PC-9 (cell line): ENCODE measurements around the gene AGTPBP1. TPM values are rescaled to one million over a fixed set of nuclear protein-coding genes. Genes with fewer than 3 reads are reported as not detected.

Source experiments
- BruUV-seq: library from RNA; stranded (reverse); fragments of 400-500 nt; replicated peaks from 2 replicates; lab custom pipeline; 2021; lab: Mats Ljungman, UMichigan
- CTCF ChIA-PET: fragments of 300-600 bp; sonication (Branson Sonifier 250); formaldehyde crosslinking; loops from one replicate; lab custom pipeline; 2022; ENCODE audit warnings: antibody characterized with exemption; lab: Charles Lee
- POLR2A ChIA-PET: fragments of 300-600 bp; sonication (Branson Sonifier 250); formaldehyde crosslinking; loops from one replicate; lab custom pipeline; 2022; ENCODE audit warnings: antibody characterized with exemption; ENCODE audit not compliant: unreplicated experiment; lab: Charles Lee
- DNase-seq, 2 experiments: peaks; one replicate each; pipeline versions ENCODE4 v3.0.0 to v3.0.0-alpha.2; 2015 to 2022; ENCODE audit warnings: mixed read lengths in 1 of 2
- H2AFZ ChIP-seq: fragments of 200-600 bp; sonication (generic); 2 replicates; pipeline ENCODE4 v1.8.1; 2017; ENCODE audit warnings: antibody characterized with exemption
- H3F3A ChIP-seq: fragments of 200-600 bp; sonication (generic); 2 replicates; pipeline ENCODE4 v1.8.1; 2017; ENCODE audit warnings: antibody characterized with exemption, mild to moderate bottlenecking, low read depth; ENCODE audit not compliant: insufficient read depth
- H3K27ac ChIP-seq: fragments of 200-600 bp; sonication (generic); 2 replicates; pipeline ENCODE4 v1.6.1; 2016; ENCODE audit warnings: mixed run types
- H3K27me3 ChIP-seq: fragments of 200-600 bp; sonication (generic); 2 replicates; pipeline ENCODE4 v1.6.1; 2016; ENCODE audit warnings: low read depth, mixed run types; ENCODE audit not compliant: insufficient read depth
- H3K36me3 ChIP-seq: fragments of 200-600 bp; sonication (generic); 2 replicates; pipeline ENCODE4 v1.6.1; 2016; ENCODE audit warnings: low read depth, mixed run types
- H3K4me1 ChIP-seq: fragments of 200-600 bp; sonication (generic); replicated peaks from 2 replicates; pipeline ENCODE4 v1.6.1; 2016; ENCODE audit warnings: mixed run types; ENCODE audit not compliant: insufficient read depth
- H3K4me2 ChIP-seq: fragments of 200-600 bp; sonication (generic); 2 replicates; pipeline ENCODE4 v1.6.1; 2017; ENCODE audit warnings: mixed run types
- H3K4me3 ChIP-seq: fragments of 200-600 bp; sonication (generic); 2 replicates; pipeline ENCODE4 v1.6.1; 2016; ENCODE audit warnings: mixed run types
- H3K79me2 ChIP-seq: fragments of 200-600 bp; sonication (generic); 2 replicates; pipeline ENCODE4 v1.6.1; 2017; ENCODE audit warnings: low read depth, mixed run types
- H3K9me2 ChIP-seq: fragments of 200-600 bp; sonication (generic); 2 replicates; pipeline ENCODE4 v1.8.1; 2017; ENCODE audit warnings: mild to moderate bottlenecking; ENCODE audit not compliant: insufficient read depth
- H3K9me3 ChIP-seq: fragments of 200-600 bp; sonication (generic); 2 replicates; pipeline ENCODE4 v1.8.1; 2016; ENCODE audit warnings: low read depth; ENCODE audit not compliant: insufficient read depth
- H4K20me1 ChIP-seq: fragments of 200-600 bp; sonication (generic); 2 replicates; pipeline ENCODE4 v1.8.1; 2017; ENCODE audit not compliant: insufficient read depth
- CTCF ChIP-seq: fragments of 200-600 bp; sonication (generic); conservative IDR thresholded peaks from 2 replicates; pipeline ENCODE4 v1.6.1; 2017; ENCODE audit warnings: mixed run types, antibody characterized with exemption, mild to moderate bottlenecking, moderate library complexity
- EZH2 ChIP-seq: fragments of 200-600 bp; sonication (generic); IDR thresholded peaks from 2 replicates; pipeline ENCODE4 v1.8.0; 2017; ENCODE audit warnings: antibody characterized with exemption, low read depth
- intact Hi-C: fragments of 100-400 bp; cut with micrococcal nuclease; formaldehyde crosslinking; loops from one replicate; pipeline ENCODE4 v1.10.0; 2022; ENCODE audit not compliant: unreplicated experiment
- total RNA-seq: library from RNA; stranded (reverse); gene quantifications from 2 replicates; pipeline ENCODE4 v1.2.3, GENCODE V29; 2021

AGTPBP1 gene
- total RNA-seq, 1 experiment from 2014 or later = 19.8 TPM

DNA sequence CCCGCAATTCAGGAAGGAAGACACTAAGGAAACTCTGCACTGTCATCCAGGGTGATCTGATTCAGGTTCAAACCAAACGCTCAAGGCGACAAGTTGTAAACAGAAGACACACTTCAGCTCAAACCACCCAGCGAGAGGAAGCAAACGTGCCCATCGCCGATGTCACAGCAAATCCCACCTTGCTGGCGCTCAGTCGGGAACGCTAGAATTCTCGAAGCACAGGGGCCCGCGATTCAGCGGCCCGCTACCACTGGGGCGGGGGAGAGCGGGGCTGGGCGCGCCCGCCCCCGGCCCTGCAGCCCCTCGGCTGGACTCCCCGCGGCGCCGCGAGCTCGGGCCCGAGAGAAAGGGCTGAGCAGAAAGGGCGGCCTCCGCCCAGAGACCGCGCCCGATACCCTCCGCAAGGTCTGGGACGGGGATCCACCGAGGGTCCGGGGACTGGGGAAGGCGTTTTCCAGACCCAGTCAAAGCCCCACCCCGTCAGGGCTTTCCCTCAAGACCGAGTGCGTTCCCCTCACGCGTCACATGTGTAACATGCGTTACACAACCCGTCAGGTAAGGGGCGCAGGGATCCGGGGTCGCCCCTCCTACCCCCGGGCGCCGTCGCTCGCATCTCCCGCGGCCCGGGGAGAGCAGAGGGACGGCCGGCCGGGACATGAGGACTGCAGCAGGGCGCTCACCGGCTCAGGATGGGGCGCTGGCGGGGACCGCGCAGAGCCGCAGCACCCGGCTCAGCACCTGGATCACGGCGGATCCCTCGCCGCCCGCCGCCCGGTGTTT, 469 bp downstream of the AGTPBP1 start:
- no peaks in the 10 kb centered on the region for H3K36me3 ChIP-seq
- no peaks in the 10 kb centered on the region for H4K20me1 ChIP-seq
- H2AFZ ChIP-seq = peak overlapping the region; percentile 96
- no peak for TF ChIP-seq CTCF
- TF ChIP-seq EZH2 = no peak
- no peaks in the 10 kb centered on the region for H3K9me2 ChIP-seq
- ChIA-PET CTCF (no interaction called here), POLR2A (no interaction called here)
- peak overlapping the region; percentile 87 for H3K4me2 ChIP-seq
- peak in 1 of 2 experiments; percentile 22 for DNase-seq
- BruUV-seq = TSS peak; percentile 35
- H3K79me2 ChIP-seq = peaks cover 5% of the 10 kb centered on the region
- H3K9me3 ChIP-seq = no peaks in the 10 kb centered on the region
- H3K27ac ChIP-seq = no peak overlapping the region
- H3K4me1 ChIP-seq = peaks cover 31% of the 10 kb centered on the region
- peak overlapping the region; percentile 92 for H3K4me3 ChIP-seq
- H3K27me3 ChIP-seq = peaks cover 23% of the 10 kb centered on the region
- intact Hi-C loops = loop anchor here (5.0 kb wide), 1 partner anchor 196 kb away; no protein-coding TSS in a partner anchor
- H3F3A ChIP-seq = peaks cover 24% of the 10 kb centered on the region; the same call in 1 of the 2 replicates

DNA sequence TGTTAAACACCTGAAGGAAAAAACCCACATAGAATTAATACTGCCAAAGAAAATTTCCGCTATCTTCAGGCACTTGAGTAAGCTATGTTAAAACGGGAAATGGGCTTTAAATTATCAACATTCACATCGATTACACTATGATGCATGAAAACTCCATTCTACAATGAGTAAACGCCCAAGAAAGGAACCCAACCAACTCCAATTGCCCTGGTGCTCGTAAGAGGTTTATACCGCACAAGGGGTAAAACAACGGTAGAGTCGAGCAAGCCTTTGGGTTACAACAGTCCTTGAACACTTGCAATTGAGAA, 1.0 kb downstream of the AGTPBP1 start:
- Histone ChIP-seq H3K4me3 (peak overlapping the region; percentile 92), H3K79me2 (peaks cover 5% of the 10 kb centered on the region), H3K9me3 (no peaks in the 10 kb centered on the region), H3K27ac (no peak overlapping the region), H4K20me1 (no peaks in the 10 kb centered on the region), H3F3A (peaks cover 24% of the 10 kb centered on the region; the same call in 1 of the 2 replicates), H3K27me3 (peaks cover 17% of the 10 kb centered on the region), H3K4me1 (peaks cover 31% of the 10 kb centered on the region), H2AFZ (peak overlapping the region; percentile 96), H3K36me3 (no peaks in the 10 kb centered on the region), H3K4me2 (peak overlapping the region; percentile 87), H3K9me2 (no peaks in the 10 kb centered on the region)
- no peak for DNase-seq
- TF ChIP-seq CTCF = no peak
- no peak for TF ChIP-seq EZH2
- ChIA-PET POLR2A (interaction anchor here (0.7 kb wide), 1 partner anchor 365 kb away, joined by 7 read pairs; no protein-coding TSS in a partner anchor), CTCF (no interaction called here)
- intact Hi-C loops = loop anchor here (5.0 kb wide), 1 partner anchor 197 kb away; no protein-coding TSS in a partner anchor
- no TSS peak for BruUV-seq

- Histone ChIP-seq H4K20me1 (no peaks in the 10 kb centered on the region), H3K4me1 (peaks cover 21% of the 10 kb centered on the region), H3K79me2 (peaks cover 5% of the 10 kb centered on the region), H3K36me3 (no peaks in the 10 kb centered on the region), H3K9me3 (no peaks in the 10 kb centered on the region), H3K27ac (no peak overlapping the region), H3F3A (peaks cover 13% of the 10 kb centered on the region; the same call in 1 of the 2 replicates), H3K9me2 (no peaks in the 10 kb centered on the region), H2AFZ (no peak overlapping the region), H3K27me3 (no peaks in the 10 kb centered on the region), H3K4me2 (no peak overlapping the region), H3K4me3 (no peak overlapping the region)
- ChIA-PET CTCF (no interaction called here), POLR2A (no interaction called here)
- TF ChIP-seq EZH2 = no peak
- no peak for TF ChIP-seq CTCF
- intact Hi-C loops = no loop called here
- DNase-seq = no peak
- no TSS peak for BruUV-seq
Observed at GRCh38 chr9:85738509-85738908, 3.2 kb downstream of the AGTPBP1 start.
